ENCODE data around the gene KCTD11.

- no peak for TF ChIP-seq CTCF (conservative IDR thresholded peaks at IDR 0.05; ENCODE audit: low read depth, low read length)
- no peak for TF ChIP-seq EZH2 (IDR thresholded peaks at IDR 0.05; ENCODE audit: borderline replicate concordance, low read depth, low read length, poor library complexity, severe bottlenecking)
These were observed 39.3 kb downstream of the KCTD11 start for GRCh38 chr17:7391307-7391706.

Measured in A673 (cell line).